ENCODE data around the gene ALKAL2.

The ALKAL2 gene

GRCh38 chr2:260507-261161, 27.3 kb downstream of the ALKAL2 start:
- peaks cover 16 to 61% of the 10 kb centered on the region in 2 donors for H3K9me3 ChIP-seq (replicated peaks in 1 of 2; ENCODE audit: control insufficient read depth in 2 of 2, insufficient read depth in 1 of 2, low read depth in 1 of 2, low read length in 2 of 2)
- H3K4ac ChIP-seq (ENCODE audit: low read length): no peak overlapping the region
- H3K9ac ChIP-seq (ENCODE audit: low read depth, low read length, poor library complexity): no peak overlapping the region
- H2AK5ac ChIP-seq (ENCODE audit: low read depth, low read length): no peak overlapping the region
- H3K36me3 ChIP-seq (replicated peaks in 1 of 2; ENCODE audit: control insufficient read depth in 2 of 2, insufficient read depth in 2 of 2, low read length in 2 of 2): peaks cover 0 to 47% of the 10 kb centered on the region in 2 donors
- H3K4me2 ChIP-seq (ENCODE audit: insufficient read depth, low read length, poor library complexity, severe bottlenecking): no peak overlapping the region
- no peak overlapping the region for H2AFZ ChIP-seq (ENCODE audit: low read length)
- H2BK120ac ChIP-seq (ENCODE audit: low read depth, low read length): no peak overlapping the region
- no peak overlapping the region for H3K27ac ChIP-seq (replicated peaks; ENCODE audit: low read length)
- no peak overlapping the region for H2BK15ac ChIP-seq (ENCODE audit: low read length)
- no peak overlapping the region for H3K14ac ChIP-seq (ENCODE audit: low read length)
- no peak for DNase-seq (ENCODE audit: low spot score)
- peaks cover 2 to 4% of the 10 kb centered on the region in 2 donors for H3K4me1 ChIP-seq (ENCODE audit: control insufficient read depth in 2 of 2, insufficient read depth in 1 of 2, low read depth in 1 of 2, low read length in 2 of 2)
- H4K91ac ChIP-seq (ENCODE audit: low read depth, low read length, poor library complexity): no peak overlapping the region
- H3K27me3 ChIP-seq (ENCODE audit: control insufficient read depth in 3 of 3, insufficient read depth in 3 of 3, low read depth in 1 of 3, low read length in 3 of 3): peaks cover 0 to 15% (median 13%) of the 10 kb centered on the region in 3 experiments
- H2BK5ac ChIP-seq (ENCODE audit: low read length): no peak overlapping the region
- no peak overlapping the region for H2BK12ac ChIP-seq (ENCODE audit: low read length)
- no CpG with 5 or more reads among the region's 6 CpGs for WGBS, 2 donors (ENCODE audit: extremely low coverage in 2 of 2, insufficient read length in 2 of 2, insufficient replicate concordance in 1 of 2)
- H3K4me3 ChIP-seq (ENCODE audit: low read length in 2 of 2): no peak overlapping the region
- H3K79me1 ChIP-seq (ENCODE audit: low read depth, low read length): peaks cover 3% of the 10 kb centered on the region
- no peak overlapping the region for H3K18ac ChIP-seq (ENCODE audit: low read length)
- no peak overlapping the region for H4K8ac ChIP-seq (ENCODE audit: low read depth, low read length)
- no peak overlapping the region for H3K23ac ChIP-seq (ENCODE audit: low read depth, low read length, poor library complexity)

- H3K4ac ChIP-seq (ENCODE audit: low read length): no peak overlapping the region
- no CpG with 5 or more reads among the region's 2 CpGs for WGBS, 2 donors (ENCODE audit: extremely low coverage in 2 of 2, insufficient read length in 2 of 2, insufficient replicate concordance in 1 of 2)
Observed at GRCh38 chr2:259789-260331, 28.0 kb downstream of the ALKAL2 start.

GRCh38 chr2:258933-259332, 29.0 kb downstream of the ALKAL2 start:
- Histone ChIP-seq H3K79me1 (ENCODE audit: low read depth, low read length) (no peaks in the 10 kb centered on the region), H3K4me1 (ENCODE audit: control insufficient read depth in 2 of 2, insufficient read depth in 1 of 2, low read depth in 1 of 2, low read length in 2 of 2) (peaks cover 0 to 2% of the 10 kb centered on the region in 2 donors), H2BK15ac (ENCODE audit: low read length) (no peak overlapping the region), H3K9ac (ENCODE audit: low read depth, low read length, poor library complexity) (no peak overlapping the region), H3K14ac (ENCODE audit: low read length) (no peak overlapping the region), H3K4me2 (ENCODE audit: insufficient read depth, low read length, poor library complexity, severe bottlenecking) (no peak overlapping the region), H3K36me3 (replicated peaks in 1 of 2; ENCODE audit: control insufficient read depth in 2 of 2, insufficient read depth in 2 of 2, low read length in 2 of 2) (peaks cover 0 to 47% of the 10 kb centered on the region in 2 donors), H2BK5ac (ENCODE audit: low read length) (no peak overlapping the region), H3K23ac (ENCODE audit: low read depth, low read length, poor library complexity) (no peak overlapping the region), H3K27ac (replicated peaks; ENCODE audit: low read length) (no peak overlapping the region), H2AK5ac (ENCODE audit: low read depth, low read length) (no peak overlapping the region), H2AFZ (ENCODE audit: low read length) (no peak overlapping the region), H4K8ac (ENCODE audit: low read depth, low read length) (no peak overlapping the region), H3K18ac (ENCODE audit: low read length) (no peak overlapping the region), H3K27me3 (ENCODE audit: control insufficient read depth in 3 of 3, insufficient read depth in 3 of 3, low read depth in 1 of 3, low read length in 3 of 3) (peaks cover 0 to 11% (median 10%) of the 10 kb centered on the region in 3 experiments), H3K4ac (ENCODE audit: low read length) (no peak overlapping the region), H3K9me3 (replicated peaks in 1 of 2; ENCODE audit: control insufficient read depth in 2 of 2, insufficient read depth in 1 of 2, low read depth in 1 of 2, low read length in 2 of 2) (peaks cover 16 to 61% of the 10 kb centered on the region in 2 donors), H3K4me3 (ENCODE audit: low read length in 2 of 2) (no peak overlapping the region), H4K91ac (ENCODE audit: low read depth, low read length, poor library complexity) (no peak overlapping the region), H2BK120ac (ENCODE audit: low read depth, low read length) (no peak overlapping the region), H2BK12ac (ENCODE audit: low read length) (no peak overlapping the region)
- WGBS, 2 donors (ENCODE audit: extremely low coverage in 2 of 2, insufficient read length in 2 of 2, insufficient replicate concordance in 1 of 2): no CpG with 5 or more reads among the region's 3 CpGs
- DNase-seq (ENCODE audit: low spot score): no peak

More at GRCh38 chr2:259789-260331, 28.0 kb downstream of the ALKAL2 start:
- no peak overlapping the region for H2AK5ac ChIP-seq (ENCODE audit: low read depth, low read length)
- no peak overlapping the region for H2AFZ ChIP-seq (ENCODE audit: low read length)
- no peak overlapping the region for H3K14ac ChIP-seq (ENCODE audit: low read length)
- no peak overlapping the region for H2BK120ac ChIP-seq (ENCODE audit: low read depth, low read length)
- peaks cover 0 to 2% of the 10 kb centered on the region in 2 donors for H3K4me1 ChIP-seq (ENCODE audit: control insufficient read depth in 2 of 2, insufficient read depth in 1 of 2, low read depth in 1 of 2, low read length in 2 of 2)
- H3K9me3 ChIP-seq (replicated peaks in 1 of 2; ENCODE audit: control insufficient read depth in 2 of 2, insufficient read depth in 1 of 2, low read depth in 1 of 2, low read length in 2 of 2): peaks cover 16 to 61% of the 10 kb centered on the region in 2 donors
- no peak for DNase-seq (ENCODE audit: low spot score)
- no peak overlapping the region for H3K9ac ChIP-seq (ENCODE audit: low read depth, low read length, poor library complexity)
- H4K8ac ChIP-seq (ENCODE audit: low read depth, low read length): no peak overlapping the region
- H2BK12ac ChIP-seq (ENCODE audit: low read length): no peak overlapping the region
- H3K36me3 ChIP-seq (replicated peaks in 1 of 2; ENCODE audit: control insufficient read depth in 2 of 2, insufficient read depth in 2 of 2, low read length in 2 of 2): peaks cover 0 to 47% of the 10 kb centered on the region in 2 donors
- no peak overlapping the region for H2BK15ac ChIP-seq (ENCODE audit: low read length)
- no peak overlapping the region for H3K27ac ChIP-seq (replicated peaks; ENCODE audit: low read length)
- H3K27me3 ChIP-seq (ENCODE audit: control insufficient read depth in 3 of 3, insufficient read depth in 3 of 3, low read depth in 1 of 3, low read length in 3 of 3): peaks cover 0 to 15% (median 13%) of the 10 kb centered on the region in 3 experiments
- no peak overlapping the region for H4K91ac ChIP-seq (ENCODE audit: low read depth, low read length, poor library complexity)
- H3K79me1 ChIP-seq (ENCODE audit: low read depth, low read length): peaks cover under 1% of the 10 kb centered on the region
- H2BK5ac ChIP-seq (ENCODE audit: low read length): no peak overlapping the region
- no peak overlapping the region for H3K4me3 ChIP-seq (ENCODE audit: low read length in 2 of 2)
- H3K23ac ChIP-seq (ENCODE audit: low read depth, low read length, poor library complexity): no peak overlapping the region
- H3K18ac ChIP-seq (ENCODE audit: low read length): no peak overlapping the region
- H3K4me2 ChIP-seq (ENCODE audit: insufficient read depth, low read length, poor library complexity, severe bottlenecking): no peak overlapping the region

- Histone ChIP-seq H3K14ac (ENCODE audit: low read length) (no peak overlapping the region), H3K18ac (ENCODE audit: low read length) (no peak overlapping the region), H4K8ac (ENCODE audit: low read depth, low read length) (no peak overlapping the region), H2BK15ac (ENCODE audit: low read length) (no peak overlapping the region), H2AFZ (ENCODE audit: low read length) (no peak overlapping the region), H2BK5ac (ENCODE audit: low read length) (no peak overlapping the region), H2BK120ac (ENCODE audit: low read depth, low read length) (no peak overlapping the region), H3K23ac (ENCODE audit: low read depth, low read length, poor library complexity) (no peak overlapping the region), H2AK5ac (ENCODE audit: low read depth, low read length) (no peak overlapping the region), H2BK12ac (ENCODE audit: low read length) (no peak overlapping the region), H3K4me3 (ENCODE audit: low read length in 2 of 2) (no peak overlapping the region), H3K4me2 (ENCODE audit: insufficient read depth, low read length, poor library complexity, severe bottlenecking) (no peak overlapping the region), H3K9me3 (replicated peaks in 1 of 2; ENCODE audit: control insufficient read depth in 2 of 2, insufficient read depth in 1 of 2, low read depth in 1 of 2, low read length in 2 of 2) (peaks cover 8 to 52% of the 10 kb centered on the region in 2 donors), H3K79me1 (ENCODE audit: low read depth, low read length) (no peaks in the 10 kb centered on the region), H3K36me3 (replicated peaks in 1 of 2; ENCODE audit: control insufficient read depth in 2 of 2, insufficient read depth in 2 of 2, low read length in 2 of 2) (peaks cover 0 to 42% of the 10 kb centered on the region in 2 donors), H3K4ac (ENCODE audit: low read length) (no peak overlapping the region), H3K9ac (ENCODE audit: low read depth, low read length, poor library complexity) (no peak overlapping the region), H3K27ac (replicated peaks; ENCODE audit: low read length) (no peak overlapping the region), H3K4me1 (ENCODE audit: control insufficient read depth in 2 of 2, insufficient read depth in 1 of 2, low read depth in 1 of 2, low read length in 2 of 2) (no peaks in the 10 kb centered on the region), H3K27me3 (ENCODE audit: control insufficient read depth in 3 of 3, insufficient read depth in 3 of 3, low read depth in 1 of 3, low read length in 3 of 3) (peaks cover 0 to under 1% (median 0%) of the 10 kb centered on the region in 3 experiments), H4K91ac (ENCODE audit: low read depth, low read length, poor library complexity) (no peak overlapping the region)
- DNase-seq (ENCODE audit: low spot score): no peak
- no CpG with 5 or more reads among the region's 2 CpGs for WGBS, 2 donors (ENCODE audit: extremely low coverage in 2 of 2, insufficient read length in 2 of 2, insufficient replicate concordance in 1 of 2)
Observed at GRCh38 chr2:257842-258241, 30.0 kb downstream of the ALKAL2 start.
